Measurements from ENCODE around the gene MAN2A1.

GRCh38 chr5:109700516-109701153 is 10.9 kb downstream of the MAN2A1 start:
- TF ChIP-seq POLR2A (IDR thresholded peaks at IDR 0.05; ENCODE audit: low read depth, low read length): no peak
- no peak for TF ChIP-seq POLR2AphosphoS5 (IDR thresholded peaks at IDR 0.05; ENCODE audit: low read depth, low read length)

Measured in GM12891 (cell line).